HUES6 (cell line): Measurements from ENCODE around the gene SLC41A3.

Source experiments
- H3K27ac ChIP-seq: 2 replicates; pipeline ENCODE4 v1.7.0; 2013; ENCODE audit warnings: low read depth, mild to moderate bottlenecking, low read length, inconsistent platforms
- H3K27me3 ChIP-seq: 2 replicates; pipeline ENCODE4 v1.6.1; 2013; ENCODE audit warnings: low read length; ENCODE audit not compliant: control insufficient read depth, insufficient read depth
- H3K36me3 ChIP-seq: 2 replicates; pipeline ENCODE4 v1.6.1; 2013; ENCODE audit warnings: low read length; ENCODE audit not compliant: control insufficient read depth, insufficient read depth
- H3K4me1 ChIP-seq: 2 replicates; pipeline ENCODE4 v1.6.1; 2013; ENCODE audit warnings: low read length; ENCODE audit not compliant: control insufficient read depth, insufficient read depth
- H3K4me3 ChIP-seq: 2 replicates; pipeline ENCODE4 v1.5.1; 2013; ENCODE audit warnings: low read depth, low read length
- H3K9ac ChIP-seq: one replicate; pipeline ENCODE4 v1.6.1; 2013; ENCODE audit warnings: mild to moderate bottlenecking, low read length
- H3K9me3 ChIP-seq: 2 replicates; pipeline ENCODE4 v1.6.1; 2013; ENCODE audit warnings: low read depth, low read length; ENCODE audit not compliant: control insufficient read depth, insufficient read depth

Gene SLC41A3

DNA sequence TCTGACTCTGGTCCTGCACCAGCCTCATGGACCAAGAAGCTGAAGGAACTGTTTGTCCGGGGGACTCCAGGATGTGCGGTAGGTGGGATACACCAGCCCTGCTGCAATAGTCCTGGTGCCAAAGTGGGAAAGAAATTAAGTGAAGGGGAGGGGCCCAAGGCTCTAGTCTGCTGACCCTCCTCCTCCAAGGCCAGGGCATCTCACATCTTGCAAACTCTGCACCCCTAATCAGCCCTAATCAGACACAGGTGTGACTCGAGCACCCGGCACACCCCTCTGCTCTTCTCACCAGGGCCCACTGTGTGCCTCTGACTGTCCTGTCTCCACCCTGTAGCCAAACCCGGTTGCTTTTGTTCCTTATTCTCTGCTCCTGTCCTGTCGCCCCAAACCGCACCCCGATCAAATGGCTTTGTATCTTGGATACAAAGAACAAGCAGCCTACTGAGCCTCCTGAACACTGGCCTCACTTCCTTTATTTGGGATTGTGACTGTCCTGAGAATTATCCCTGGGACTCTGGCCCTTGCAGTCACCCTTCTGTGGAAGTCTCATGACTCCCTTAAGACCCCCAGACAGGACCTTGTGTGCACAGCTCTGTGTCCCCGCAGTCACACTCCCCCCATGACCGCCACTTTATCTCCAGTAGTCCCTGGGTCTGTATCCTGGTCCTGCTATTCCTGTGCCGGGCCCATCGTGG, 26.7 kb upstream of the SLC41A3 start:
- no peaks in the 10 kb centered on the region for H3K4me1 ChIP-seq
- H3K27me3 ChIP-seq: no peaks in the 10 kb centered on the region
- H3K9me3 ChIP-seq: no peaks in the 10 kb centered on the region
- H3K27ac ChIP-seq: no peak overlapping the region
- H3K4me3 ChIP-seq: no peak overlapping the region
- no peaks in the 10 kb centered on the region for H3K36me3 ChIP-seq
- H3K9ac ChIP-seq: no peak overlapping the region

DNA sequence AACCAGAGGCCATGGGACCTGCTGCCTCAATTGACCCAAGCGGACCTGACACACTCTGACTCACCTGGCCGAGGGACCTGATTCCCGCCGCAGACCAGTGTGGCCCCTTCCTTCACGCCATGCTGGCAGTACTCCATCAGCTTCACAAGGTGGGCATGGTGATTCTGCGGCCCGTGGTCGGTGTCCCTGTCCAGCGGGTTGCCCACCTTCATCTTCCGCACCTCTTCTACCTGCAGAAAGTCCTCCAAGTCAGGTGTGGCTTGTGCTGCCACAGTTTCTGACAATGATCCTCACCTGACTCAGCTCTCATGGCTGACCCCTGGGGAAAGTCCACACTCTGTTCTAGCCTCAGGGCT, 25.9 kb upstream of the SLC41A3 start:
- Histone ChIP-seq H3K36me3 (no peaks in the 10 kb centered on the region), H3K27me3 (no peaks in the 10 kb centered on the region), H3K4me3 (no peak overlapping the region), H3K4me1 (no peaks in the 10 kb centered on the region), H3K9ac (no peak overlapping the region), H3K9me3 (no peaks in the 10 kb centered on the region), H3K27ac (no peak overlapping the region)

DNA sequence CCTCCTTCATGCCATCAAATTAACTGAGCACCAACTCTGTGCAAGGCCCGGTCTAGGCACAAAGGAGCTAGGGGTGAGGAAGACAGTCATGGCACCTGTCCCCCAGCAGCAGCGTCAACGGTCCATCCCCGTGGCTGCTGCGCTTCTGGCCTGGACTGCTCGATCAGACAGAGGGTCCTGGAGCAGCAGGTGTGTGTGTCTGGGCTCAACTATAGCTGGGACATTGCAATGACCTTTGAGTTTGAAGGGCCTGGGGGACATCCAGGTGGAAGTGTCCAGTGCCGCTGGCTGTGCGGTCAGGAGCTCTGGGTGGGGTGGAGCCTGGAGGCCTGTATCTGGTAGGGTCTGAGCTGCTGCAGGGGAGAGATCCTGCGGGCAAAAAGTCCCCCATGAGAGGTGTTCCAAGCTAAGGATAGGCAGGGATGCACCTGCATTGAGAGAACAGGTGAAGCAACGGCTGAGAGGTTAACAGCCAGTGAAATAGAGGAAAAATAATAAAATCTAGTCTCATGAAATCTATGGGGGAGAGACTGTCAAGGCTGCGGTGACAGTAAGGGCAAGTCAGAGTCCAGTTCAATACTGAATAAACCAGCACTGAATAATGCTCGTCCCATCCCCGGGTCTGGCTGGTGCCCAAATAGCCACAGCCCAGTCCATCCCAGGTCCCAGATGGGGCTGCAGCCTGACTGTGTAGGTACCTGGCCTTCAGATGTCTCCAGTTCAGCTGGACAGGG, 25.4 kb upstream of the SLC41A3 start:
- H3K4me1 ChIP-seq: no peaks in the 10 kb centered on the region
- no peaks in the 10 kb centered on the region for H3K27me3 ChIP-seq
- H3K9ac ChIP-seq: no peak overlapping the region
- no peak overlapping the region for H3K27ac ChIP-seq
- no peaks in the 10 kb centered on the region for H3K9me3 ChIP-seq
- H3K36me3 ChIP-seq: no peaks in the 10 kb centered on the region
- H3K4me3 ChIP-seq: no peak overlapping the region

DNA sequence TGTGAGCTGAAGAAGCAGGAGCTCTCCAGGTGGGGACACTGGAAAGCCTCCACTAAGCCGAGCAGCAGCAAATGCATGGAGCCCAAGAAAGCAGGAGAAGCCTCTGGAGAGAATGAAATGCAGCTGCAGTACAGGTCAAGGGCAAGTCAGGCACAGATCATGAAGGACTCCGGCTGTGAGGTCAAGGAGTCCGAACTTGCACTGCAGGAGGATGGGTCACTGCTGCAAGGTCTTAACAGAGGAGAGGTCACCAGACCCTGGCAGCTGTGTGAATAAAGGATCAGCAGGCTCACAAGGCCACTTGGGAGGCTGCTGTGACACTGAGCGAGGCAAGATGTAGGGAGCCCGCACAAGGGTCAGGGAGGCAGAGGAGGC, 24.7 kb upstream of the SLC41A3 start:
- no peaks in the 10 kb centered on the region for H3K27me3 ChIP-seq
- H3K4me3 ChIP-seq: no peak overlapping the region
- no peaks in the 10 kb centered on the region for H3K36me3 ChIP-seq
- no peaks in the 10 kb centered on the region for H3K4me1 ChIP-seq
- H3K27ac ChIP-seq: no peak overlapping the region
- no peaks in the 10 kb centered on the region for H3K9me3 ChIP-seq
- H3K9ac ChIP-seq: no peak overlapping the region

DNA sequence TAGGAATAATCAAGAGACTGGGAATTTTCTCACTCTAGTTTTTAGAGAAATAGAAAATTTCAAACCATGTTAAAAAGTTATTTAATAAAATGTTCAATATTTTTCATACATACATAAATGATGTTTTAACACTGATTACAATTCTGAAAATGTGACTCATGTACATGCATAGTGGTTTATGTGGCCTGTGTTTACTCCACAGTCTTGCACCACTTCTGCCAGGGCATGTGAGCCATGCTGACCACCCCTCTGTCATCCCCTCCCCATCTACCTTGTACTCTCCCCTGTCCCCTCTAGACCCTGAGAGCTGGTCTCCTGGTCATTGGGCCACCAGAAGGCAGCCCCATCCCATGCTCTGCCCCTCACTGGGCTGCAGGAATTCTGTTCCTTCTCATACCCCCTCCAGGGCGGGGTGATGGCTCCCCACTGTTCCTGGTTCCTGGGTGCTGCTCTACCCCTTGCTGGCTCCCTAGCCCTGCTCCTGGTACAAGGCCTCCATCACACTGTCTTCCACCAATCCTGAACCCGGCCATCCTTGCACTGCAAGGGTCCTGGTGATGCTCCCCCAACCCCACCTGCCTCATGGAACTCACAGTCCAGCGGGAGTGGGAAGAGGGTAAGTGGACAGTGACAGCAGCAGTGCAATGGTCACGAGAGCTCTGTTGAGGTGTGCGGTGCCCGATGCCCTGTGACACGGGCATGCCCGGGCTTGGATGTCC, 24.2 kb upstream of the SLC41A3 start:
- no peaks in the 10 kb centered on the region for H3K9me3 ChIP-seq
- H3K27ac ChIP-seq: no peak overlapping the region
- no peaks in the 10 kb centered on the region for H3K4me1 ChIP-seq
- no peak overlapping the region for H3K9ac ChIP-seq
- H3K4me3 ChIP-seq: no peak overlapping the region
- no peaks in the 10 kb centered on the region for H3K36me3 ChIP-seq
- H3K27me3 ChIP-seq: no peaks in the 10 kb centered on the region

DNA sequence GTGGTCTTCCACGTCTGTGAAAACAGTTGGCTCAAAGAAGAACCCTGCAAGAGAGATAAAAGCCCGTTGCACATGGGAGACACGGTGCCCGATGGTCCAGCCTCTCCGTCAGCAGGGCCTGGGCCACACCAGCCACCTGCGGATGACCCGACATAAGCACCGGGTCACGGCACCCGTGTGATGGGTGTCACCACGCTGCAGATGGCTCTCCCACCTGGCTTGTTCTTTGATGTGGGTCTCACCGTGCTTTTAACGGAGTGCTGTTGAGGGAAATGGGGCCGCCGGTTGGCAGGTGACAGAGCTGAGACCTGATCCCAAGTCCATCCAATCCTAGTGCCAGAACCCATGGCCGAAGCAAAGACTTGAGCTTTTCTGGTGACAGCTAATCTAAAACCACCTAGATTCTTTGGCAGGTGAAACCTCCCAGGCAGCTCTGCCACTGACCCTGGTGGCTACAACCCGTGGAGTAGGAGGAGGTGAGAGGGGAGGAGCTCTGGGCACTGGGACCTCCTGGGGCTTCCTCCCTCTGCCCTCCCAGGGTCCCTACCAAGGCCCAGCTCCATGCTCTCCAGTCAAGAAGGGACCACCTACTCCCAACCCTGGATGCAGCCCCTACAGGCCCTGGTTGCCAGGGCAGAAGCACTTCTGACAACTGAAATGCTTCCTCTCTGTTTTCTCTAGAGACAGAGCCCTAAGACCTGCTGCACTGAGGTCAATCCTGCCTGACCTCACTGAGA, 23.4 kb upstream of the SLC41A3 start:
- no peak overlapping the region for H3K27ac ChIP-seq
- no peaks in the 10 kb centered on the region for H3K4me1 ChIP-seq
- H3K9ac ChIP-seq: no peak overlapping the region
- no peaks in the 10 kb centered on the region for H3K9me3 ChIP-seq
- H3K36me3 ChIP-seq: no peaks in the 10 kb centered on the region
- no peak overlapping the region for H3K4me3 ChIP-seq
- no peaks in the 10 kb centered on the region for H3K27me3 ChIP-seq

DNA sequence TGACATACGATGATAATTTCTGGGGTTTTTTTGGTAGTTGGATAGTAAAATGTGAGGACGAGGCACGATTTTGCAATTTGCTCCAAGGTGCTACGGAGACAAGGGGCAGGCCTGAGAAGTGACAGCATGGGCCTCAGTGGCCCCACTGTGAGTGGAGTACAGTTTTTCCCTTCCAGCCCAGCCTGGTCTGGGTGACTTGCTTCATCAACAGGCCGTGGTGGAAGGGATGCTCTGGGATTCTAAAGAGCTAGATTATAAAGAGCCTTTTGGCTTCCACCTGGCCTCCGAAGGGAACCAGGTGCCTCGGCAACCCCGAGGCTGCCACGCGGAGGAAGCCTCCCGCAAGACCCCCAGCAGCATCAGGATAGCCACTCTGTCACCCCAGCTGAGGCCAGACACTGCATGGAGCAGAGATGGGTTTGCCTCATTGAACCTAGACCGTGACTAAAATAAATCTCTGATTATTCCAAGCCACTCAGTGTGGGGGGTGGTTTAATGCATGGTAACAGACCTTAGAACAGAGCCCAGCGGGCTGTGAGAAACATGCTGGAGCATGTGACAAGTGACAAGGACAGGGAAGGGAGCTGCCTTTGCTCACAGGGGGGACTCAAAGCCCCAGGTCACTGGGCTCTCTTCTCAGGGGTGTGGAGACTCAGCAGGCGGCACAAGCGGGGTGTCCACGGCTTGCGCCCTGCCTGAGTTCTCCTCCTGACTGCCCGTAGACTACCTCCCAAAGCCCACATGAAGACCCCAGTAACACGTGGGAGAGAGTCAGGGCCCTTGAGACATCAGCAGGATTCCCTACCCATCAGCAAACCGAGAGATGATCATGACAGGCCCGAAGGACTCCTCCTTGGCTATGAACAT, 22.6 kb upstream of the SLC41A3 start:
- Histone ChIP-seq H3K27me3 (no peaks in the 10 kb centered on the region; the same call in 1 of the 2 replicates), H3K36me3 (no peaks in the 10 kb centered on the region), H3K9me3 (no peaks in the 10 kb centered on the region), H3K27ac (no peak overlapping the region), H3K9ac (no peak overlapping the region), H3K4me1 (no peaks in the 10 kb centered on the region), H3K4me3 (no peak overlapping the region)

DNA sequence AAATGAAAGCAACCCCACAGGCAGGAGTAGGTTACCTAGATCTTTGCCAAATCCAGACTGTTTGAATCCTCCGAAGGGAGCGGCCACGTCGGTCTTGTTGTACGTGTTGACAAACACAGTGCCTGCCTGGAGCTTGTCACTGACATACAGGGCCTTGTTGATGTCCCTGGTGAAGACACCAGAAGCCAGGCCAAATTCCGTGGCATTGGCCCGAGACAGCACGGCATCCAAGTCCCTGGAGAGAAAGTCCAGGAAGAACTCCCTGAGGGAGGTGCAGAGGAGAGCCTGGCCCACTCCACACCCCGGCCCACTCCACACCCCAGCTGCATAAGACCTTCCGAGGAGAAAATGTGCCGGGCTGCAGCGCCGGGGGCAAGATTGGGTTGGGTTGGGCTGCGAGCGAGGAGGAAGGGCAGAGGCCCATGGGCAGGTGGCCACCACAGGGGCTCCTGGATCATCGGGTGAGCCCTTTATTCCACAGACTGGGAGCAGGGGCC, 21.8 kb upstream of the SLC41A3 start:
- H3K4me1 ChIP-seq: no peaks in the 10 kb centered on the region
- H3K9me3 ChIP-seq: no peaks in the 10 kb centered on the region
- H3K36me3 ChIP-seq: no peaks in the 10 kb centered on the region
- H3K4me3 ChIP-seq: no peak overlapping the region
- H3K9ac ChIP-seq: no peak overlapping the region
- no peak overlapping the region for H3K27ac ChIP-seq
- H3K27me3 ChIP-seq: no peaks in the 10 kb centered on the region; the same call in 1 of the 2 replicates

DNA sequence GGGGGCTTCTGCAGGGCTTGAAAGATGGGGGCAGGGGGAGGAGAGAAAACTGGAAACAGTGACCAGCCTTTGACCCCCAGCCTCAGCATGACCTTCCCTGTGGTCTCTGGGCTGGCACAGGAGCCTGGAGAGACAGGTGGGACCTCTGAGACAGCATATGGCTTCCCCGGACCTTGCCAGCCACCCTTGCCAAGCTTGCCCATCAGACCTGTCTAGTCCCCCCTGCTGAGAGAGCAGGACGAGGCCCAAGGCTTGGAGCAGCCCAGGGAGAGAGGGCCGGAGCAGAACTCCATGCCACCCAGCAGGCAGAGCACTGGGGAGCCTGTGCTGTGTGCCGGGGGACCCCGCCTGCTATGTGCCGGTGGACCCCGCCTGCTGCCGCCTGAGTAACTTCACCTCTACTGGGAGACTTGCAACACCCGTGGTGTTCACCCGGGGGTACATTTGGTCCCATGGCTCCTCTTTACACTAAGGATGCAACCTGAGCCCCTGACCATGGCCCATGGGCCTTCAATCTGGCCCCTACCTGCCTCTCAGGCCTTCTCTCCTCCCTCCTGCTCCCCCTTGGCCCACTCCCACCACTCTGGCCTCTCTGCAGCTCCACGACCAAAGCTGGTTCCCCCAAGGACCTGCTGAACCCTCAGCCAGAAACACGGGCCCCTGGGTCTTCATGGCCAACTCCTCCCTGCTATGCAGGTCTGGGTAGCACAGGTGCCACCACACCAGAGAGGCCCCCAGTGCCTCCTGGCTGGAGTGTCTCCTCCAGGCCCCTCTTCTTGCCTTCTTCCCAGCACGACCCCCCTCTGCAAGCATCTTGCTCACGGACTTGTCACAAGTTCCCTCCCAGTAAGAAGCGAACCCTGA, 21.1 kb upstream of the SLC41A3 start:
- Histone ChIP-seq H3K27me3 (no peaks in the 10 kb centered on the region; the same call in 1 of the 2 replicates), H3K4me1 (no peaks in the 10 kb centered on the region), H3K27ac (no peak overlapping the region), H3K9ac (no peak overlapping the region), H3K9me3 (no peaks in the 10 kb centered on the region), H3K4me3 (no peak overlapping the region), H3K36me3 (no peaks in the 10 kb centered on the region)
